Stimulated activated CD8-positive, alpha-beta memory T cell treated with anti-CD3 and anti-CD28 coated beads, Interleukin-15, amount 100 ng/mL, for 1 hour (primary cell): Measurements from ENCODE around the gene NRXN3.
"Not testable (repeated sequence)": the region's sequence is repeated elsewhere in the genome, so short reads cannot be mapped to it uniquely, and the experiment has no call there.

Experiments used
- DNase-seq: peaks from one replicate; pipeline ENCODE4 v3.0.0-alpha.2; 2020; ENCODE audit warnings: low read depth

The NRXN3 gene

DNA sequence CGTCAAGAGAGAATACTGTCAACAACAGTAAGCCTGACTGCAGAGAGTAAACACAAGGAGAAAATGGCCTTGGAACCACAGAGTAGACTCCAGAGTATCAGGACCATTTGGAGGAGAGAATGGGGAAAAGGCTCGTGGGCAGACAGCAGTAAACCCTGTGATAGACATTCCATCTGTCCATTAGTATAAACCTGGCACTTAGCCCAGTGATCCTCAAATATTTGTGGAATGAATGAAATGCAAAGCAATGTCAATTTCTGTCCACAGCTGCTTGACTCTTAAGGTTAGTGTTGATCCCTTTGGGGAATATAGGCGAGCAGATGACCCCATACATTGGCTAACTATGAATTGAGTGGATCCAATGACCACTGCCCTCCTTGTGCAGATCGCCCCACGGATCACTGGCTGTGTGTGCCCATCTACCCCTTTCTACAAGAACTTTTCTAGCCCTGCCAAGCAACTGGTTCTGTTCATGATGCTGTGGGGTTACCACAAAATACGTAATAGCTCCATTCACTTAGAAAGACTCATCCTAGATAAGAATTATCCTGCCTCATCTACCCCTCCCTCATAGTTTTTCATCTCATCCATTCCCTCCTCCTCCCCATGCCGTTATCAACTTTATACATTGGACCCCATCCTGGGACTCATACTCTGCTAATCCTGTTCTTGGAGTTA, 846.8 kb downstream of the NRXN3 start:
- no peak for DNase-seq

DNA sequence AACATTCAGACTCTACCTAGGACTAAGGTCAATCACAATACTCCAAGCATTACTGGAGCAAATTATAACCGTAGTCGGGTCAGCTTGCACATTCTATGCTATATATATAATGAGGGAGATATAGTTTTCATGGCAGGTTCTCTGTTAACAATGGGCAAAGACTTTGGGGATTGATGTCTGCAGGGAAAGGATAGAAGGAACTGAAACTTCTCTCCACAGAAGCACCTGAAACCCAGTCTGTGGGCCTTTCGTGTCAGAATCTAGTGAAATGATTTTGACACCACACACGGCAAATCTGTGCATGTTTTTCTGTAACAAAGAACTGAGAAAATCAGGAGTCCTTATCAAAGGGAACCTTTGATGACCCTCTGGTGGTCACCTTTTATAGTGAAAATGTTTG, 847.4 kb downstream of the NRXN3 start:
- DNase-seq: no peak

DNA sequence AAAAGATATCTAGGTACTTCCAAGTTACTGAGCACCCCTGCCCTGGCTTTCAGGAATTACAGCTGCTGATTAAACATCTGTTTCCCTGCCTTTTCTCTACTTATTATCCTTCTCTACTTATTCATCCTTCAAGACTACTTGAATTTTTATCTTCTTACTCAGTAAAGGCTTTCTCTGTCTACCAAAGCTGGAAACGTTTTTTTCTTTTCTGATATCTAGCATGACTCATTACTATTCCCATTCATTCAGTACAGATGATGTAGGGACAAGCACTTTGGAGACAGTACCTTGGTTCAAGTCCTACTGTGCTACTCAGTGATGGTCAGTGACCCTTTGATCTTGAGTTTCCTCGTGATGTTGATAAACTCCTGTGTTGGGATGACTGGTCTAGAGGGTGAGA, 848.7 kb downstream of the NRXN3 start:
- no peak for DNase-seq

DNA sequence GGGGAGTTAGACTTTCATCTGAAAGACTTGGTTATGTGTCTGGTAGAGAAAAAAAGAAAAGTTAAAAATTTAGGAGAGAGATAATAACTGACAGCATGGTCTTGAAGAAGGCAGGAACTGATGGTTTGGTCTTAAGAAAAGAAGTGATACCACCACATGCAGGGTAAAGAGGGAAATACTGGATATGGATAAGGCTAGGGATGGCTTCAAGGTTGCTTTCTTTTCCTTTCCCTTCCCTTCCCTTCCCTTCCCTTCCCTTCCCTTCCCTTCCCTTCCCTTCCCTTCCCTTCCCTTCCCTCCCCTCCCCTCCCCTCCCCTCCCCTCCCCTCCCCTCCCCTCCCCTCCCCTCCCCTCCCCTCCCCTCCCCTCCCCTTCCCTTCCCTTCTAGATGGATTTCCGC, 849.7 kb downstream of the NRXN3 start:
- not testable (repeated sequence) for DNase-seq

DNA sequence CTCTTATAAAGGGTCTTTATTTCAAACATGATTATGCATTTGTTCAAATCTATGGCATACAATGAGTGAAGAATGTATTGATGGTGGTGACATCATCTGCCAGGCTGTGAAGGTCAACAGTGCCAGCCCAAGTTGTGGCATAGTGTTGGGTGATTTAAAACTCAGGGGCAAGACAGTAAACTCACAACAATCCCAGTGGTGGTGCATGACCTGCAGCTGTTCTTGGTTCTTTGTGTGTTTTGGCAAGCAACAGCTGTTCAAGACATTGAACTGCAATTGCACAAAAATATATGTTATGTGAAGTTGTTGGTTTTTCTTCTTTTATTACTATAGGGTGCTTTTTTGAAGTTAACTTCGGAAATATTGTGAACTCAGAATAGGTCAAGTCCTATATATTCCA, 851.6 kb downstream of the NRXN3 start:
- no peak for DNase-seq

DNA sequence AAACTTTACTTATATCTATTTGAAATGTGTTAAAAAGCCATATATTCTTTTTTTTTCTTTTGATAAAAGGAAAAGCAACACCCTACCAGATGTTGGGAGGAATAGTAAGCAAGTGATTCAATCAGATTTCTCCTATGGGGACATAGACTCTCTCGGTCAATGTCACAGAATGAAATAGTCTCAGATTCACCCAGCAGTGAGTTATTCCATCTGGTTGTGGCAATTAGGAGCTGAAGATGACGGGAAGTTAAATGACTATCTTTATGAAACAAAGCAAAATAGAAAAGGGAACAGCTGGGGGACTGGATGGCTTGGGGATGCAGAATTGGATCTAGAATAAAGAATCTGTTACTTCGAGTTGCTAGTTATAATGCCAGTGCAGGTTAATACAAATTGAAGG, 857.0 kb downstream of the NRXN3 start:
- no peak for DNase-seq

DNA sequence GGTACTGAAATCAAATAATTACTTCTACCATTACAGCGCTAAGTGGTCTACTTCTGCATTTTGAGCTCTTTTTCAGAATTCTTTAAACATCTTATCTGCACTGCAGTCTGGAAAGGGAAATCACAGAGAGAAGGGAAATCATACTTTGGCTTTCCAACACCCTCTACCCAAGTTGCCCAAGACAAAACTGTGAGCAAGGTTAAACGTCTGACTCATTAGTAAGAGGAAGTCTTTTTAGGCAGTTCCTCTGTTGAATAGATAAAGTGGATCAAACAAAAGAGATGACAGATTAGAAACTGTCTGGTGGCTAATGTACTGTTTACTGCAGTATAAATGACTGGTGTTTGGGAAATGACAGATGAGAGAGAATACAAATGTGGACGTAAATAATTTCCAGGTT, 858.1 kb downstream of the NRXN3 start:
- DNase-seq: no peak

DNA sequence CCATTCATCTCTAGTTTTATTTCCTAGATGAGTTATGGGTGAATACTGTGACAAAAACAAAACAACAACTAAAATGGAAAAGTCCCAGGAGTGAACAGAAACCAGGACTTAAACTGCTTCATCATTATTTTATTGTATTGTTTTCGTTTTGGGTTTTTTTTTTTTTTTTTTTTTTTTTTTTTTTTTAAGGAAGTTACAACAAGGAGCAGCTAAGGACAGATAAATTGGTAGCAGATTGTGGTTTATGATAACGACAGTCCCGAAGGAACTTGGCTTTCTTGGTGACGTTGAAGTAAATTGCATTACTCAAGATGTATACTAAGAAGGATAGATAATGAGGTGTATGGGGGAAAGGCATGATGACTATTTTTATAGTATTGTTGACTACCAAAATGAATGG, 866.3 kb downstream of the NRXN3 start:
- DNase-seq: no peak

DNA sequence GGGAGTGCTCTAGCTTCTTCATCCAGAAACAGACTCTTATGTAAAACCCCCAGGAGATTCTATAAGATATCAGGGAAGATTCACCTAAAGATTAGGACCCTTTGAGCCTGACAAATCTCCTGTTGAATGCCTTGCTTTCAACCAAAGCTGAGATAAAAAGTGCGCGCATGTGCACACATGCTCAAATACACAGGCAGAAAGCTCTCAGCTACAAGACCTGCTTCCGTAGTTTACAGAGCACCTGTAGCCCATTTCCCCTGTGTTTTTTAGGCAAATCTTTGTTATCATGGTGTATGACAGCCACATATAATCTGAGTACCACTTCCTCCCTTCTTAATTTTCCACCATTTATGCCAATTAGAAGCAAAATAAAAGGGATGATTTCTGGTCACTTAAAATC, 866.9 kb downstream of the NRXN3 start:
- DNase-seq: no peak

DNA sequence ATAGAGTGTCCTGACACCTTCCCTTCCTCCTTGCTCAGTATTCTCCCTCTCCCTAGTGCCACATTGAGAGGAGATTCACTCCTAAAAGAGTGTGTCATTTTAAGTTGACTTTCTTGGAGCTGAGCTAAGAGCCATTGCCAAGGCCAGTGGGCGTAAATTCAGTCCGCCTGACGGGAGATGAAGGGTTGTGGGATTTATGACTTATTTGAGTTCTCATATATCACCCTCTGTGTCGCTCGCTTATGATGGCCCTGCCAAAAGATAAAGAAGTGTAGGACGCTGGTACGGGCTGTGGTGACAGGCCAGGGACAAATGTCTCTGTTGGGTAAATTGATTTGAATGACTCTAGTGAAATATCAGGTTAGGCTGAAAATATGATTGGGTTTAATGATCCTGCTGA, 867.4 kb downstream of the NRXN3 start:
- no peak for DNase-seq

DNA sequence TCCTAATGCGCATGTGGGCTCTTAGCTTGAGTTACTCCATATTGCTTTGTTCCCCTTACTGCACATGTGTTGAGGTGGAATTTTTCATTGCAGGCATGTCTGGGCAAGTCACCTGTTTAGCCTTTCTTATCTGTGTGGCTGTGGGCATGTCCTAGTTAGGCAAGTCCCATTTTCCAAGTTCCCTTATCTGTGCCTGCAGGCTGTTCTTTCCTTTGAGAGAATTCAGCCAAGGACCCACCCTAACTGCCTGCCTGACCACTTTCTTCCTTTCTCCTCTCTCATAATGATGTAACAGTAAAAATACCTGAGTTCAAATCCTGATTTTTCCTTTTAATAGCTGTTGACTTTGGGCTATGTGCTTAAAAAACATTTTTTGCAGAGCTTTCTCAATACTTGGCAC, 870.6 kb downstream of the NRXN3 start:
- no peak for DNase-seq

DNA sequence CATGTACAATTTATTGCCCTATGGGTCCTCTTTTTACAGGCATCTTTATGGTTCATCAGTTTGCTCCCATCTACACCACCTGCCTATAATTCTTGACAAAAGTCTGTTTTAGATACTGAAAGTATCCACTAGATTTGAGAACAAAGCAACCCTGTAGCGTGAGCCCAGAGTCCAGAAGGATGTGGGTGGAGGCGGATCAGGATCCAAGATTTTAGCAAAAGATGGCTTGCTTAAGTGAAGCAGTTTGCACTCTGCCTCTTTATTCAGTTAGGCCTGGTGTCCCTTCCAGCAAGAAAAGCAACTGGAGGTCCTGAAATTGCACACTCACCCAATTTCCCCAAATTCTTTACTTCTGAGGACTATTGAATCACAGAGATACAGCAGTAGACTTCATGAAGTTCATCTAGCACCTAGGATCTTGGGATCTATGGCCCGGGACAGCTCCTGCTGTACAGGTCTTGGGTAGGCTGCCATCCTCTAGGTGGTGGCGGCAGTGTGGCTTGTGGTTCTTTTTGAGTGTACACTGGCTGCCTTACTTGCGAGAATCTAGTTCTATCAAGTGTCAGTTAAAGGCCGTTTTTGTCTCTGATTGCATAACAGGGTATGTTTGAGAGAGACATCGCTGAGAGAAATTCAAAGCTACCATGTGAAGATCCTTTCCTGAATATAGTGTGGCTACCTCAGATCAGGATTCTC, 873.2 kb downstream of the NRXN3 start:
- no peak for DNase-seq

DNA sequence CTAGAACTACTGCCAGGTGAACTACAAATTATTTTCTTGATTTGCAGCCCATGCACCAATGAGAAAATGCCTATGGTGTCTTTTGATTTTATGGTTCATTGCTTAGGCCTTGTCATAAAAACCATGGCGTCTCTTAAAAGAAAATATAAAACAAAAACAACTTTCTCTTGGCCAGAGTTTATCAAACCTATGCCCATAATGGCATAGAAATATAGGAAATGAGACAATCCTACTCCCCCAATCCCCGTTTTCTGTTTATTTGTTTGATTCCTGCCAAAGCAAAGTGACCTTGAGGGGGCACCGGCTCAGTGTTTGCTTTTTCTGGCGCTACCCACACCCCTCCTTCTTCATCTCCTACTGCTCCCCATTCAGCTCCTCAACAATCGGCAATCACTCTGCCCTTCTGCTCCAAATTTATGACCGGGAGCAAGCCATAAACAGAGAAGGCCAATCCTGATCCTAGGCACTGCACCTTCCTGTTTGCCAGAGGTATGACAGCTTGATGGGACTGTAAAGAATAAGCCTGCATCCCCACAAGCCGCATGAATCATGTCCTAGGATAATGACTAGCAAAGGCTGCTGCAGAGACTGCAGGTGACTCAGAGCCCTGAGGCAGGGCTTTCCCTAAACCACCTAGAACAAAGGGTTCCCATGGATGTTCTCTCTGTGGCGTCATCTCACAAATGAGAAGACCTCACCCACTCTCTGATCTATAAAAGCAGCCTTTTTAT, 874.9 kb downstream of the NRXN3 start:
- no peak for DNase-seq

DNA sequence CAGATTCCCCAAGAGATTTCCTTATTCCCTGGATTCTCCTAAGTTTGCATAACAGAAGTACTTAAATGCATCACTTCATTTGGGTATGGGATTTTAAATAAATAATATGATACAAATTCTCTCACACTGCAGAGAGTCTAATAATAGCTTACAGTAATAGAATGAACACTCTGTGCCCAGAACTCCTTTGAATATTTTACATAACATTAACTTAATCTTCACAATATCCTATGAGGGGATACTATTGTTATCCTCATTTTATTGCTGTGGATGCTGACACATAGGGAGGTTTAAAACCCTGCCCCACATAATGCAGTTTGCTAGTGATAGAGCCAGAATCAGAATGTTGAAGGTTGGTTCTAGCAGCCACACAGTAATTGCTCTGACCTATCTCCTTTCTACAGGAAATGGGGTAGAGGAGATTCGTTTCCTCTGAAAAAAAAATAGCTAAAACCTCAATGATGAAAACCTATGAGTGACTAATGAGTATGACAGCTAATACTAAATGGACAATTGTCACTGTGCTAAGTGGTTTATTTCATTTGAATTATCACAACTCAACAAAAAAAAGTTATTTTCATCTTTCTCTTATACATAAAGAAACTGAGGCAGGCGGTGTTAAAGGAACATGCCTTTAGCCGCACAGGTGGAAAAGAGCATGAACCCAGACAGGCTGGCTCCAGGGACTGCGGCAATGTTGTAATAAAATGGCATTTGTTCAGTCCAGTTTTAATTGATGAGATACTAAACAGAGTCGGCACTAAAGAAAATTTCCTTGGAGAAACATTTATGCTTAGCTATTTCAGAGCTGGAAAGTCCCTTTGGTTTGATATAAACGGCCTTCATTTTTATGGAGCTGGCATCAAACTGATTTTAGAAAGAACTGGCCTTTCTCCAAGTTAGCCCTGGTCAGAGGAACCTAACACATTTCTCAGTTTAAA, 880.9 kb downstream of the NRXN3 start:
- no peak for DNase-seq

DNA sequence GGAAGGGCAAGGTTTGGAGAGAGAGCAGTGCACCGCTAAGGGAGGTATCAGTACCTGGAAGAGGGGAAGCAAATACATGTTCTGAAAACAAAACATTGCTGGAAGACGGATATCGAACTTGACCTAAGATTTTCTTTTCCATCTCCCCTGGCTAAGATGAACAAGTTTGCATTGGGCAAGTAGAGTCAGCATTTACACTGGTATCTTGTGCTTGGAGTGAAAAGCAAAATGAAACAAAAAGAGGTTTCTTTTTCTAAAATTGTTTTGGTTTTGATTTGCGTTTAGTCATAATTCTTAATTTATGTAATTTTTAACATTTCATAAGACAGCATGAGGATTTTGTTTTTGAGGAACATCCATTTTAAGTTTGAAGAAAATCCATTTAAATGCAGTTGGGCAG, 881.6 kb downstream of the NRXN3 start:
- DNase-seq: no peak

DNA sequence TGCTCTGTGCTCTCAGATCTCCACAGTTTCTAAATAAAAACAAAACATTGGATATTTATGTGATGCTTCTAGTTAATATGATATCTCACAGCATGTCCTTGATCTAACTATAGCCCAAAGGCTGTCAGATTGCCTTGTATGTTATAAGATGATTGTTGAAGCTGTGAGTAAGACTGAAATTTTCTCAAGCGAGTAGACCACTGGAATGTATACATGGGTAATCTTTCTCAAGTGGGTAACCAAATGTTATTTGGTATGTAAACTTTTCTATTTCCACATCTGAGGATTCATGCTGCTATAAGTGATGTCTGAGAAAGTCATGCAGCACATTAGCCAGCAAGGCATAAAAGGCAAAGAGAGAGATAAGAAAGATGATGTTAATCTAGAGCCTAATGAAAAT, 886.7 kb downstream of the NRXN3 start:
- DNase-seq: no peak

DNA sequence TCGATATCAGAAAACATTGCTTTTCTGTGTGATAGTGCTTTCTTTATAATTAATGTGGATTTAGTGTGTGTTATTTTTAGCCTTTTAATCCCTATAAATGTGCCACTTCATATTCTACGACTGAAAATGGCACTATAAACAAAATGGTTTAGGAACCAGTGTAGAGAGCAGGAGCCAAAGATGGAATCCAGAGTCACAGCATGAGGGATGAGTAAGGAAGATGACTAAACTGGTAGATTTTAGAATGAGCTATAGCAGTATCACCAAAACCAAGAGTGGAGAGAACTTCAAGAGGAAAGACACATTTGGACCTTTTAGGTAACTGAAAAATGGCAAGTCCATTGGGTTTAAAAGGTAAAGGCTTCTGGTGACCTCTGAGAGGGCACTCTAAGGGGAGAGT, 887.2 kb downstream of the NRXN3 start:
- DNase-seq: no peak

DNA sequence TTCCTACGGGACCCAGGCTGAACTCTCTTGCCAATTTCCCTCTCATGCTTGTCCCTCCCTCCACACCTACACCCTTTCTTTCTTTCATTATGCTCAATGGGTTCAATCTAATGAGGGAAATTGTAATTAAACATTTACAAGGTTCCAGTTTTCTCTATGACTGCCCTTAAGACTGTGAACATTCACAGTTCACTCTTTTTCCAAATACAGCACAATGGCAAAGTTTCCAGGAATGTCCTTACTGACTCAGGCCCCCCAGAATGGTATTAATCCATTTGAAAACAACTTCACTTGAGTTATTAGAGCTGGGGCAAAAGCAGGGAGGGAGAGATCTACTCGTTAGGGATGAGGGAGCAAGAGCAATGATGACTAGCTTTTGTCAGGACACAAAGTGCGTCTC, 892.1 kb downstream of the NRXN3 start:
- DNase-seq: no peak

DNA sequence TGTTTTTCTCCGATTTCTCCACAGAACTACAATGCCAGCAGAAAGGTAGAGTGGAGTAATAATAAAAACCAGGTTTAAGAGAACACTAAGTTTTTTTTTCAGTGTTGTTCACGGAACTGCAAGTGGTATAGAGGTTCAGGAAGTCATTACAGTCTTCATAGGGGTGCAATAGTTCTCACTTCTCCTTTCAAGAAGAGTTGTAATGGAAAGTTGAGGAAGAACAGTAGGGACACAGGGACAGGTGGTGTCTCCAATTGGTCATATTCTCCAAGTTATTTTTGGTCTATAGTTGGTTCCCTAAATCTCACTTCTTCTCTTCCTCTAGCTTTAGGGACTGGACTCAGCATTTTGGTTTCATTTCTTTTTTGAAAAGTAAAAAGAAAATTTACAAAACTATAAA, 894.0 kb downstream of the NRXN3 start:
- no peak for DNase-seq

DNA sequence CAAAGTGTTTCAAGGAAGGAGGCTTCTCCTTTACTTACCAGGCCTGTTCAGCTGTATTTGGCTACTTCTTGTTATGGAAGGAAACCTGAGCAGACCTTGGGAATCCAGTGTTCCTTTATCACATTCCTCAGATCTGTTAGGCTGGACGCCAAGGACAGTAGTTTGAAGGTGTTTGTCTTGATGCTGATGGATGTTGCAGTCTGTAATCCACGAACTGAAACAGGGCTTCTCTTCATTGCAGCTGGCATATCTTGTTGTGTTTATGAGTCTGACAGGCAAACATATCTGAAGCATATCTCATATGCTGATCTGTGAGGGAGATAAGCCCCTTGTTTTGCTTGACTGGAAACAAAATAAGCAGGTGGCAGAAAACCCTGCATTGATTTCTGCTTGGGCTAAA, 904.3 kb downstream of the NRXN3 start:
- no peak for DNase-seq

DNA sequence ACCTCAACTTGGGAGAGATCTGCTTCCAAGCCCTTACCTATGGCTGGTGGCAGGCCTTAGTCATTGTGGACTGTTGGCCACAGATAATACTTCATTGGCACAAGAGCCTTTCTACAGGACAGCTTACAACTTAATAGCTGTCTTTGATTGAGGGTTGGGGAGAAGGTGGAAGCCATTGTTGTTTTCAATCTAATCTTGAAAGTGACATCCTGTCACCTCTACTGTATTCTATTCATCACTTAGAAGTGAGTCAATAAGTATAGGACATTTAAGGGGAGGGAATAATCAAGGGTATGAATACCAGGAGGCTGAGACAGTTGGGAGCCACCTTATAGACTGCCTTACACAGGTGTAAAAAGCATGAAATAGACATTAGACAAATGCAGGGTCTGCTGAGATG, 906.3 kb downstream of the NRXN3 start:
- DNase-seq: no peak

DNA sequence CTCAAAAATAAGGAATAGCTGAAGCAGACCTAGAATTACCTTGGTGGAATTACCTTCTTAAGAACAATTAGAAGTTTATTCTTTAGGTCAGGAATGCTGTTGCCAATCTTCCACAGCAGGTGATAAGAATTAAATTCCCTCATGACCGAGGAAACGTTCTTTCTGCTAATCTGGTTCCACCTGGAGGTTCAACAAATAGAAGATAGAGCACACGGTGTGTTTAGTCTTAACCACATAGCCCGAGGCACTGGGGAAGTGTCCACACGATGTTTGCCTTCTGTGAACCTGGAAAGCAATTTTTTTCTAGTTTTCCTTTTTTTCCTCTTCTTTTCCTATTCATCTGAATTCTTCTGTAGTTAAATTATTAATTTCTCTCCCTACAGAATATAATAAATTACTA, 906.9 kb downstream of the NRXN3 start:
- DNase-seq: no peak
